Fibroblast of skin of scalp (primary cell): ENCODE measurements around the gene FRS2. TPM values are rescaled to one million over a fixed set of nuclear protein-coding genes. Genes with fewer than 3 reads are reported as not detected.
"Not testable (repeated sequence)": the region's sequence is repeated elsewhere in the genome, so short reads cannot be mapped to it uniquely, and the experiment has no call there.

Experiments
- DNase-seq: peaks from one replicate; pipeline ENCODE4 v3.0.0-alpha.2; 2013
- polyA plus RNA-seq, 2 experiments: library from polyadenylated mRNA; unstranded; fragments of 120-200 nt; gene quantifications; one replicate each; pipeline ENCODE4 v1.2.1, GENCODE V29; 2013; ENCODE audit not compliant: insufficient read length in 2 of 2

FRS2 gene, protein sequence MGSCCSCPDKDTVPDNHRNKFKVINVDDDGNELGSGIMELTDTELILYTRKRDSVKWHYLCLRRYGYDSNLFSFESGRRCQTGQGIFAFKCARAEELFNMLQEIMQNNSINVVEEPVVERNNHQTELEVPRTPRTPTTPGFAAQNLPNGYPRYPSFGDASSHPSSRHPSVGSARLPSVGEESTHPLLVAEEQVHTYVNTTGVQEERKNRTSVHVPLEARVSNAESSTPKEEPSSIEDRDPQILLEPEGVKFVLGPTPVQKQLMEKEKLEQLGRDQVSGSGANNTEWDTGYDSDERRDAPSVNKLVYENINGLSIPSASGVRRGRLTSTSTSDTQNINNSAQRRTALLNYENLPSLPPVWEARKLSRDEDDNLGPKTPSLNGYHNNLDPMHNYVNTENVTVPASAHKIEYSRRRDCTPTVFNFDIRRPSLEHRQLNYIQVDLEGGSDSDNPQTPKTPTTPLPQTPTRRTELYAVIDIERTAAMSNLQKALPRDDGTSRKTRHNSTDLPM
- polyA plus RNA-seq (2013, experiment 1 of 2; ENCODE audit: insufficient read length) = 20.2 TPM
- 21.9 TPM for polyA plus RNA-seq (2013, experiment 2 of 2; ENCODE audit: insufficient read length)

DNA sequence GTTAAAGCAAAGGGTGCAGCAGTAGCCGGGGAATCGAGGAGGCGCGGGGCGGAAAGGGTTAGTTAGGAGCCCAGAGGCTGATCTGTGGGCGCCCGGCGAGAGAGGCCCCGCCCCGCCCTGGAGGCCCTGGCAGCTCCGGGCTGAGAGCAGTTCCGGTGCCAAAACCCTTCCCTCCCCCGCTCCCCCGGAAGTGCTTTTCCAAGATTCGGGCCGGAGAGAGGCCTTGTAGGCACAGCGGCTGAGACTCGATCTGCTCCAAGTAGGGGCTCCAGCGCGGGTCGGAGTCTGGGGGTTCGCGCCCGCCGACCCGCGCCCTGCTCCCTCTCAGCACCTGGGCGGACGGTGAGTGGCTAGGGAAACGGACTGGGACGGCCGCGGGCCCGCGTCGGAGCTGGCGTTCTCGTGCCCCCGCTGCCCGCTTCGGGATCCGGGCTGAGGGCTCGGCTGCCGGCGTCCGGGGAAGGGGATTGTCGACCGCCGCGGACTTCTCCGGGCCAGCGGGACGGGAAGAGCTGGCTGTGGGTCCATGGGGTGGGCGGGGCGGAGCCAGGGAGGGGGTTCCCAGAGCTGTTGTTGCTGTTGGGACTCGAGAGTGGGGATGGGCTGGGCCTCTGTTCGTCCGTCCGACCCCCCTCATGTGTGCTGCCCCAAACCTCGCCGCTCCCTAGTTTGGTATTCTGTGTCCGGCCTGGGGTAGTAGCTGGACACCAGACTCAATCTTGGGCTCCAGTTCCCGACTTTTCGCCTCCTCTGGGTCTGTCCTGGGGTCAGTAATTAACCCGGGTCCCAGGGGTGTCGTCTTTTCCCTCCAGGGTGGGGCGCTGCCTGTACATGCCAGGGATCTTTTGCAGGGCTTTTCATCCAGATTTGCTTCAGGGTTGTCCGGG lies at the start of gene FRS2:
FRS2 (plus strand) TSS at position 200 of the 887 bp plus-strand sequence. CDS start 98,643 bp downstream, outside the sequence.
- peak; percentile 93 for DNase-seq

DNA sequence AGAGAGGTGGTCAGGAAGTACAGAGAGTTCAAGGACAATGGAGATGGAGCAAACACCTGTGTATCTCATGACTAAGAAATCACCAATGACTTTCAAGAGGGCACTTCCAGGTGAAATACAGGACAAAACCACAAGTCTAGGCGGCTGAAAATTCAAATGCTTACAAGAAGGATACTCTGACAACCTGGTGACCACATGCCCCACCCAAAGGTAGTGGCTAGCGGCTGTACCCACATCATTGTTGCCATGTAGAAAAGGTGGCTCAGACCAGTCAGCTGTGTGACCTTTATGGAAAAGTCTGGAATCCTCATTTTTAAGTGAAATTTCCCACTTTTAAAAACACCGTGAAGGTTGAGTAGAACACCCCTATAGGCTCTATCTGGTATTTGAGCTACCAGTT lies 48.6 kb upstream of the FRS2 start:
- no peak for DNase-seq

DNA sequence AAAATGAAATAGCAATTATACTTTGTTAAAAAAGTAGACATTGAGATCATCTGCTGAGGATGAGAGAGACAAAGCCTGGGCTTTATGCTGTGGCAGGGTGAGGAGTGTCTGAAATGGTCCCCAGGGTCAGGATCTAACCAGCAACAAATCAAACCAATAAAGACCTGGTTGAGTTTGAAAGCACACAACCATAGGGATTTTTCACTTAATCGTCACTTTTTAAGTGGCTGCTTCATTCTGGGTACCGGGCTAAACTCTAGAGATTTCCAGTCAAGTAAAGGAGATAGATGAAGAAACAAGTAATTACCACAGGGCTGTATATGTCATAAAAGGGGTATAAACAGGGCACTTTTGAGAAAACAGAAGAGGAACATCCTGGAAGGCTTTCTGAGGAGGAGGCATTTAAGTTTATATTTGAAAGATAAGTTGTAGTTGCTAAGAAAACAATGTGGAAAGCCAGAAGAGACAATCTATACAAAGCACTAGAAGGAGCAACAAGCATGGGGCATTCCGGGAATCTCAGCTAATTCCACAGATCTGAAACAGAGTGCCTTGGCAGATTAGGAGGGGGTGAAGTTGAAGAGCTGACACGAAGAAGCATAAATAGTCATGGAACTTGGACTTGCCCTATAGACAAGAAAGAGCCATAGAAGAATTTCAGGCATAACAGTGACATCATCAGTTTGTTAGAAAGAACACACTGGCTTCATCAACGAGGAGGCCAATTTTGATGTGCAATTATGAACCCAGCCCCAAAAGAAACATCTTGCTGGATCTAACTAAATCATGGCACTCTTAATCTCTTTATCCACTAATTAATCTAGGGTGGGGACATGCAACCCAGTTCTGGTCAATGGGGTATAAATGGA lies 46.9 kb upstream of the FRS2 start:
- no peak for DNase-seq

DNA sequence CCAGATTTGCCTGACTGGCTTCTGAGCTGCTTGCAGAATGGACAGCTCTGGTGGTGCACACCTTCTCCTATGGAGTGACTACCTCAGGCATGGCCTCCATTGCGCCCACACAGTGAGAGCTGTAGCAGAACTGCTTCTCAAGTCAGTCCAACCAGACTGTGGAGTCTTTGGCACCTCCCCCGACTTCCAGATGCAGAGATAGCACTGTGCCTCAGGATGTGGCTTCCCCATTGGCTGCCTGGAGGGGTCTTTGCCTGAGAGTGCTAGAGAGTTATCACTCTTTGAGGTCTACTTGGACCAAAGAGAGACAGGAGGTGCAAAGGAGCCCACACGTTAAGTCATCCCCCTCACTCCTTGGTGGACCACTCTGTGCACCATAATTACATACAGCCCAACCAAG lies 44.8 kb upstream of the FRS2 start:
- DNase-seq = no peak

DNA sequence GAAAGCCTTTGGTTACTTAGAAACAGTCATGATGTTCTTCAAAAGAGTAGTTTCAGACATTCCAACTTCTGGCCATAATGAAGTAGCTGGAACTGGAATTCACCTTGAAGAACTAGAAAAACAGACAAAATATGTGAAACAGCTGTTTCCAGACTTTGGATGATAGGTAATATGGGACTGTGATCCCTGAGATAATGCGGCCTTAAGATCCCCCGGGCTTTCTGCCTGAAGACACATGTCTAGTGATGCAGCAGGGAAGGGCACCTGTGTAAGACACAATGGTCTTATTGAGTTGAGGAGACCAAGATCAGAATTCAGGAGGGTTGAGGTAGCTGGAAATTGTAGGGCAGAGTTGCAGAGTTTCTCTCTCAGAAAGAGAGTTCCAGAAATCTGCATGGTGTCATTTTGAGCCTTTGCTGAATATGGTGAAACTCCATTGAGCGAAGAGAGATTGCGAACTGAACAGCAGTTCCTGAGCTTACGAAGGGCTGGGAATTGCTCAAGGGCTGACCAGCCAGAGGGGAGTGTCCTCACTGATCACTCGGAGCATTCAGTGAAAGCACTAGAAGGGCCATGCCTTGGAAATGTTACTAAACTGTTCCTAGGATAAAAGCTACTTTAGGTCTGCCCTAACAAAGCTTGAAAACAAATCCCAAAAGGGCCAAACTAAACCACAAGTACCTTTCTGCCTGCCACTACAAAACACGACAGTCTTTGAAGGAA lies 41.7 kb upstream of the FRS2 start:
- no peak for DNase-seq

DNA sequence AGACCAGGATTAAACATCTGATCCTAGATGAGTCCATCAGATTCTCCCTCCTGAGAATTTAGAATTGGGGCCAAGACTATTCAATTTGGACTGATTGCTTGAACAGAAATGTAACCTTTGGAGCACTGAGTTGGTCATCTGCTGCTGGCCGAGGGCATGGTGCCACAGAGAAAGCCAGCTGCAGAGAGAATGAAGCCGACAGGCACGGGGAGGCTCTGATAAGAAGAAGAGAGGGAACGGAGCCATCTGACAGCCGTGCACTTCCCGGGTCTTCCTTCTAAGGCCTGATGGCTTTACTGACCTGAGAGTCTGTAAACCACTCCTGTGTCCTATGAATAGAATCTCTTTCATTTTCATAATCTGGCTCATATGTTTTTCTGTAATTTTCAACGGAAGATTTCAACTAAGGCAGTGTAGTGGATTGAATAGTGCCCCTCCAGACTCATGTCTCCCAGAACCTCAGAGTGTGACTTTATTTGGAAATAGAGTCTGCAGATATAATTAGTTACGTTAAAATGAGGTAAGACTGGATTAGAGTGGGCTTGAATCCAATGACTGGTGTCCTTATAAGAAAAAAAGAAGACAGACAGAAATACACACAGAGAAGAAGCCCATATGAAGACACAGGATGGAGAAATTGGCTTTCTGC lies 39.1 kb upstream of the FRS2 start:
- no peak for DNase-seq

DNA sequence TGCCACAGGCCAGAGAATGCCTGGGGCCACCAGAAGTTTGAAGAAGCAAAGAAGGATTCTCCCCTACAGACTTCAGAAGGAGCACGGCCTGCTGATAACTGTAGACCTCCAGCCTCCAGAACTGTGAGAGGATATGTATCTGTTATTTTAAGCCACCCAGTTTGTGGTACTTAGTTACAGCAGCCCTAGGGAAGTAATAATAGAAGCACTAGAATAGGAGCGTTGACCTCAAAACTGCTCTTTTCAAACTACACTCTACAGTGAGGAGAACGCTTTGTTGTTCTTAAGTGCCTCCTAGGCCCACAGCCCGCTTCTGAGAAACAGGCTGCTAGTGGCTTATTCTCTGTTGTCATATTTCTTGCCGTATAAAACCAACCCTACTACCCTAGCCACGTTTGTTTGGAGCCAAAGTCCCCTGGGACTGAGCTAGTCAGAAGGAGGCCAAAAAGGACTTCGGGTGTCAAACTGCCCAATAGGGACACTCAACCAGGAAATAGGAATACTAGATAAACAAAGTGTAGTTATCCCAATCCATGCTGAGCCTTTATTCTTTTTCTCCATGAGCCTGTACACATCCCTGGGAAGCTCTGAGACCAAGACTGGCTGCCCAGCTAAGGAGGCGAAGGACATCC lies 38.5 kb upstream of the FRS2 start:
- DNase-seq = no peak

DNA sequence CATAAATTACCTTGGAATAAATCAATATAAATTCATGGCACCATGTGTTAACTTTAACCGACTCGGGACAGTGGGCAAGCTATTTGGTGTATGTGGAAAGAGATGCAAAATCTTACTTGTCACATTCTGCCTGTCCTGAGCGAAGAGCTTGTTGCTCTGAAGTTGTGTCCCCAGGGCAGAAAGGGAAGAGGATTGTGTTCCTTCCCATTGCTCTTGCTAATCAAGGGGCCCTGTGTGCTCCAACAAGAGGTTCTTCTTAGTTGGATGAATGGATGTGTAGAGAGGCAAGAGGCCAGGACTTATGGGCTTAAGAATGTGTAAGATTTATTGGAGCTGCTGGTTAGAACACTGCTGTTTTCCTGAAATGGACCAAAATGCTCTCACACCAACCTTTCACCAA lies 36.5 kb upstream of the FRS2 start:
- DNase-seq = no peak

DNA sequence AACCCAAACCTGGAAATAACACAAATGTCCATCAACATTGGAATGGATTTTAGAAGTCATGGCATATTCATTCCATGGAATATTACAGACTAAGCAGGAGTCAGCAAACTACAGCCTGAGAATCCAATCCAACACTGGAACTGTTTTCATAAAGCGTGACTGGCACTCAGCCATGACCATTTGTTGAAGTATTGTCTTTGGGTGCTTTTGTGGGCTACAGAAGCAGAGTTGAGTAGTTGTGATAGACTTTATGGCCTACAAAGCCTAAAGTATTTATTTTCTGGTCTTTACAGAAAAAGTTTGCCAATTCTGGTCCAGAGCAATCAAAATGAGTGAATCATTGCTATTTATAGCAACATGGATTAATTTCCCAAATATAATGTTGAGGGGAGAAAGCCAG lies 34.5 kb upstream of the FRS2 start:
- DNase-seq = peak; percentile 49

DNA sequence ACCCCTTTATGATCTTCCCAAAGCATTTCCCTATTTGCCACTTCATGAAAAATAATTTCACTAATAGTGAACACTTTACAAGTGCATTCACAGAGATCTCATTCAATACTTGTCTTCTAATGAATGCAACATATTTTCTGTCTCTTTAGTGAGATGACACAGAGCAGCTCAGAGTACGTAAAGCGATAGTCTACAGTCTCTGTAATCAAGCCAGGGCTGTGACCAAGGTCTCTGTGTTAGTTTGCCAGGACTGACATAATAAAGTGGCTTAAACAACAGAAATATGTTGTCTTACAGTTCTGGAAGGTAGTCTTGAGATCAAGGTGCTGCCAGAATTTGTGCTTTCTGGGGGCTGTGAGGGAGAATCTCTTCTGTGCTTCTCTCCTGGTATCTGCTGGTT lies 33.1 kb upstream of the FRS2 start:
- DNase-seq = no peak

DNA sequence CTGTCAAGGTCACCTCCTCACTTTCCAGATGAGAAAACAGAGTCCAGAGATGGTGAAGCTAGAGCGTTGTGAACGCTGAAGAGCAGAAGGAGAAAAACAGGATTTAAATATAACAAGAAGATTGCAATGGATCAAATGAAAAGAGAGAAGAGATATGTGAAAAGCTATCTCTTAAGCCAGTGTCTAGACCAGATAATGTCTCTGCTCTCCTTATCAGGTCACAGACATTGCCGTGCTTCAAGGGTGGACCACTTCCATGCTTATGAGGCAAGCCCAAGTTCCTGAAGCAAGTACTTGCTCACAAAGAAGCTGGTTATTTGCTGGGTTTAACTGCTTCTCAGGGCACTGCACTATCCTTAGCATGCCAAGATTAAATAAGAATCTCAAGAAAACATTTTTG lies 31.6 kb upstream of the FRS2 start:
- DNase-seq = no peak

DNA sequence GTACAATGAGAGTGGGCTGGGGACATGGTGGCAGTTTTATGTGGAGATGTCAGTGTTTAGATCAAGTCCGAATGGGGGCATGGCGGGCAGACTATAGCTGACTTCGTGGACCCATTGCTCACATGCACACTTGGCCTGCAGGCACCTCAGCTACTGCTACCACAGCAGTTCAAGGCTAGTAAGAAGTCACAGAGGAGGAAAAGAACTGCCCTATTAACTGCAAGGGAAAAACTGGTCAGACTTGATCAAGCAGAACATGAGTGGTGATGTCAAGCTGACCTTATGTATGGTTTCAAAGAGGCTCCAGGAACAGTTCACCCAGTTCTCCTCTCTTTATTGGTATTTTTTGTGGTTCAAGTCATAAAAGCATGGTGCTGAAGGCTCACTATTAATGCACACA lies 30.2 kb upstream of the FRS2 start:
- no peak for DNase-seq

DNA sequence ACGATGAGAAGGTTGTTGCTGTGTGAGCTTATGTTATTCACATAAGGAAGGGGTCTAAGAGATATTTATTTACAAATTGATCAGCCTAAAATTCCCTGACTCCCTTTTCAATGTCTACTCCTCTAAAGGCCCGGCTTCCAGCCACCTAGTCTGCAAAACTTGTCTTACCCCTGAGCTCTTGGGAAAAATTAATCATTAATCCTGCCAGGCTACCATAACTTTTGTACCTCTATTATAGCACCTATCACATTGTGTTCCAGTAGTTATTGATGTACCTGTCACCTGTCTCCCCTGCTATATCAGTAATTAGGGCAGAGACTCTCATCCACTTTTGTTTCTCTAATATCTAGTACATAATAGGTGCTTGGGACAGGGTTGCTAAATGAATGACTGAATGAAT lies 29.3 kb upstream of the FRS2 start:
- no peak for DNase-seq

DNA sequence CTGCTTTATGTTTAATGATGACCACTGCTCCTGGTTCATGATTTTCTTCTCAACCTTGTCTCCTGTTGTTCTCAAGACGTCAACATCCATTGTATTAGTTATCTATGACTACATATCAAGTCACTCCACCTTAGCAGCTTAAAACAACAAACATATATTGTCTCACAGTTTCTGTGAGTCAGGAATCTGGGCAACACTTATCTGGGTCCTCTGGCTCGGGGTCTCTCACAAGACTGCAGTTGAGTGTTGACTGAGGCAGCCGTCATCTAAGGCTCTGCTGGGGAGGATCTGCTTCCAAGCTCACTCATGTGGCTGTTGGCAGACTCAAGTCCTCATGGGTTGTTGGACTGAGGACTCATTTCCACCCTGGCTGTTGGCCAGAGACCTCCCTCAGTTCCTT lies 27.3 kb upstream of the FRS2 start:
- no peak for DNase-seq

DNA sequence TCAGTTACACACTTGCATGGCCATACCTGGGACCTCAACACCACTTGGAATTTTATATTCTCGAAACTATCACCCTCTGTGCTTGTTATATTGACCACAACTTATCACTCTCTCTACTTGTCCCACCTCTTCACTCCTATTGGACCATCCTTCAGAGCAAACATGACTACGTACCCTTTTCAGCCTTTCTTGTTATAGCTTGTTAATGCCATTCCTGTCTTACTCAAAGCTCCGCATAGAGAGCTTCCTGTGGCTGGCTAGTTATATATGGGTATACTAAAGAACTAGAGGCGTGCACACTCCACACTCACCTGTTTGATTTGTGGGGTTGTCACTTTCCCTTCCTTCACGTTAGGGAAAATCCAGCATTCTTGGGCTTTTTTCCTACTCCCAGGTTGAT lies 26.3 kb upstream of the FRS2 start:
- no peak for DNase-seq

DNA sequence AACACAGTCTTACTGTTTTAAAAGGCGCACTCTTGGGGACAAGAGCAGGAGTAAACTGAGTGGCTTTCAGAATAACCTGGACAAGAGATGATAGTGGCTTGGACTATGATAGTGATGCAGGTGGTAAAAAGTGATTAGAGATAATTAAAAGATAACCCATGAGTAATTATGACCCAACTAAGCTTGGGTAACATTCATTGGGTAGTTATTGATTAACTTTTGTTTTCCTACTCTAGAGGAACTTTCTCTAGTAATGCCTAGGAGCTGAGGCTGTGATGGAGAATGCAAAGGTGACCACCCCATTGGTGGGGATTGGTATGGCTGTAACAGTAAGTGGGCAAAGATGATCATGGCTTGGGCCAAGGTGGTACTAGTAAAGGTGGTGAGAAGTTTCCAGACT lies 22.3 kb upstream of the FRS2 start:
- no peak for DNase-seq

DNA sequence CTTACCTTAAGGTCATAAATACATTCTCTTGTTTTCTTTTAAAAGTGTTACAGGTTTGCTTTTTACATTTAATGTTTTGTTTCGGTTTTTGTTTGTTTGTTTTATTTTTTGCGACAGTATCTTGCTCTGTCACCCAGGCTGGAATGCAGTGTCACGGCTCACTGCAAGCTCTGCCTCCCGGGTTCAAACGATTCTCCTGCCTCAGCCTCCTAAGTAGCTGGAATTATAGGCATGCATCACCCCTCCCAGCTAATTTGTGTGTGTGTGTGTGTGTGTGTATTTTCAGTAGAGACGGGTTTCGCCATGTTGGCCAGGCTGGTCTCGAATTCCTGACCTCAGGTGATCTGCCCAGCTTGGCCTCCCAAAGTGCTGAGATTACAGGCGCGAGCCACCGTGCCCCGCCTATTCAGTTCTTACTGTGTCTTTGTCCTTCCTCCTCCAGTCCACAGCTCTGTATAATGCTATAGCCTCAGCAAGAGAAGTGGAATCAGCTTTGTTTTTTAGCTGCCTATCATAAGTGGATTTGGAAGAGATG lies 17.5 kb upstream of the FRS2 start:
- DNase-seq = not testable (repeated sequence)

DNA sequence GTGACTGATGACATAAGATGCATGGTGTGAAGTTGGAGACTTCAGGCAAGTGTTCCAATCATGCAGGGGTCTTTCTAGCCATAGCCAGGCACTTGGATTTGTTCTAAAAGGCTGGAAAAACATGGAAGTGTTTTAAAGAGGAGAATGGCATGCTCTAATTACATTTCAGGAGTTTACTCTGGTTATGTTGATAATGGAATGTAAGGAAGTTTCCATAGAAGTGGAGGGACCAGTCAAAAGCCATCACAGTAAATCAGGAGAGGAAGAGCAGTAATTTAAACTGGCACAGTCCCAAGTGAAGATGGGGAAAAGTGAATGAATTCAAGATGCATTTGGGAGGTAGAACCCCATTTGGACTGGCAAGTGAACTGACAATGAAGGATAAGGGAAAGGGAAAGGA lies 13.9 kb upstream of the FRS2 start:
- no peak for DNase-seq

DNA sequence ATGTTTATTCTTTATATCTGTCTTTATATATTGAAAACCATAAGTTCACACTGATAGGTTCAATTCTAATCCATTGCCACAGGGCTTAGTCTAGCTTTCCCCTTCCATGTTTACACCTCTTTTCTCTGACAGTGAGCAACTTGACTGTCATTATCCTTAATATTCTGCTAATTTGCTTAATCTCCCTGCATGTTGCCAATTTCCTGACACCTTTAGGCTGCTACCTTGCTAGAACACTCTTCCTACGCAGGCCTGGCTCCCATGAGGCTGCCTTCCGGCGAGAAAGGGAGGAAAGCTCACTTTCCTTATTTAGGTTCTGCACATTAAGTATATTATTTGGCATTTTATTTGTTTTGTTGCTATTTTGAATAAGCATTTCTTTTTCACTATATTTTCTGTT lies 12.8 kb upstream of the FRS2 start:
- no peak for DNase-seq

DNA sequence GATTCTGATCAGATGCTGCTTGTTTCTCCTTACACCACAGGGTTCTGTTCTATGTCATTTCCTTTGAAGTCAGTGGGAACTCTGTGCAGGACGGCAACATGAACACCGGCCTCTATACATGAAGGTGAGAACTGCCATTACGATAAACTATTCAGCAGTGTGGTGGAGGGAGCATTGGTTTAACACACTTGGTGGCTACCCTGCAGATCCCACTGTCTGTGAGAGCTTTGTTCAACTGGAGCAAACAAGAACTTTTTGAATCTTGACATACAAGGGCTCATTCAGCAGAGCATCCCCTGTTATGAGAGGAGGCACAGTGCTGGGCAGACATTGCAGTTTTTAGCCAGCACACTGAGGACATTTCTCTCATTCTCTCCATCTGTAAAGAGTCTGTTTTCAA lies 10.7 kb upstream of the FRS2 start:
- DNase-seq = no peak
